ENCODE results near the gene SLC25A21.

The SLC25A21 gene

GRCh38 chr14:37140176-37140575 lies 32.2 kb downstream of the SLC25A21 start:
- no peak for DNase-seq

- no peak for DNase-seq
These were observed 32.7 kb downstream of the SLC25A21 start for GRCh38 chr14:37139710-37140109.

- DNase-seq = no peak
These were observed 33.5 kb downstream of the SLC25A21 start for GRCh38 chr14:37138898-37139297.

GRCh38 chr14:37133284-37133913 lies 39.0 kb downstream of the SLC25A21 start:
- DNase-seq = no peak

GRCh38 chr14:37131205-37131604 lies 41.2 kb downstream of the SLC25A21 start:
- no peak for DNase-seq

- no peak for DNase-seq
These were observed 43.4 kb downstream of the SLC25A21 start for GRCh38 chr14:37129047-37129446.

GRCh38 chr14:37124614-37125013 lies 47.8 kb downstream of the SLC25A21 start:
- no peak for DNase-seq

GRCh38 chr14:37122919-37123639 lies 49.3 kb downstream of the SLC25A21 start:
- DNase-seq = no peak

GRCh38 chr14:37122288-37122687 lies 50.1 kb downstream of the SLC25A21 start:
- DNase-seq = no peak

- DNase-seq = no peak
These were observed 53.6 kb downstream of the SLC25A21 start for GRCh38 chr14:37118673-37119366.

- no peak for DNase-seq
These were observed 55.2 kb downstream of the SLC25A21 start for GRCh38 chr14:37116933-37117849.

GRCh38 chr14:37115406-37115805 lies 57.0 kb downstream of the SLC25A21 start:
- DNase-seq = no peak

GRCh38 chr14:37114559-37114958 lies 57.8 kb downstream of the SLC25A21 start:
- no peak for DNase-seq

GRCh38 chr14:37114002-37114401 lies 58.4 kb downstream of the SLC25A21 start:
- DNase-seq = no peak

GRCh38 chr14:37098132-37098531 lies 74.3 kb downstream of the SLC25A21 start:
- no peak for DNase-seq

- no peak for DNase-seq
These were observed 77.9 kb downstream of the SLC25A21 start for GRCh38 chr14:37094502-37094901.

- DNase-seq = no peak
These were observed 79.0 kb downstream of the SLC25A21 start for GRCh38 chr14:37093364-37093763.

- no peak for DNase-seq
These were observed 80.8 kb downstream of the SLC25A21 start for GRCh38 chr14:37091651-37092050.

- no peak for DNase-seq
These were observed 82.4 kb downstream of the SLC25A21 start for GRCh38 chr14:37090026-37090425.

GRCh38 chr14:37089410-37089809 lies 83.0 kb downstream of the SLC25A21 start:
- DNase-seq = no peak

- no peak for DNase-seq
These were observed 83.8 kb downstream of the SLC25A21 start for GRCh38 chr14:37088356-37089215.

GRCh38 chr14:37087520-37087919 lies 84.9 kb downstream of the SLC25A21 start:
- no peak for DNase-seq
